Measurements from ENCODE around the gene MTPN. TPM values are rescaled to one million over a fixed set of nuclear protein-coding genes. Genes with fewer than 3 reads are reported as not detected.

Gene MTPN
- total RNA-seq, 4 donors from 2014 or later: 51.8 to 81.7 (median 79.1) TPM

GRCh38 chr7:135977742-135978066 lies 545 bp upstream of the MTPN start:
- Histone ChIP-seq H3K4me3 (peak overlapping the region; percentile 89), H3K9me3 (no peaks in the 10 kb centered on the region), H3K36me3 (no peaks in the 10 kb centered on the region), H3K27ac (peak overlapping the region; percentile 49), H3K27me3 (no peaks in the 10 kb centered on the region), H3K4me1 (peaks cover 43% of the 10 kb centered on the region)
- DNase-seq (ENCODE audit: low spot score in 2 of 2): no peak
- 42% methylated on average over 6 of the region's 6 CpGs for WGBS
- TF ChIP-seq CTCF (IDR thresholded peaks at IDR 0.05) (no peak), POLR2AphosphoS5 (IDR thresholded peaks at IDR 0.05) (no peak), EP300 (IDR thresholded peaks at IDR 0.05) (no peak), POLR2A (IDR thresholded peaks at IDR 0.05) (no peak)

- no peak for DNase-seq (ENCODE audit: low spot score in 2 of 2)
- Histone ChIP-seq H3K27ac (peak overlapping the region; percentile 89), H3K9me3 (no peaks in the 10 kb centered on the region), H3K4me1 (peaks cover 51% of the 10 kb centered on the region), H3K4me3 (peak overlapping the region; percentile 89), H3K27me3 (no peaks in the 10 kb centered on the region), H3K36me3 (no peaks in the 10 kb centered on the region)
- TF ChIP-seq CTCF (IDR thresholded peaks at IDR 0.05) (no peak), EP300 (IDR thresholded peaks at IDR 0.05) (no peak), POLR2A (IDR thresholded peaks at IDR 0.05) (no peak), POLR2AphosphoS5 (IDR thresholded peaks at IDR 0.05) (no peak)
- WGBS: 4% methylated on average over 13 of the region's 13 CpGs
These were observed 700 bp downstream of the MTPN start for GRCh38 chr7:135976312-135977006.

- no peak for DNase-seq (ENCODE audit: low spot score in 2 of 2)
- WGBS: 86% methylated on average over 2 of the region's 2 CpGs
- peaks cover 47% of the 10 kb centered on the region for H3K4me1 ChIP-seq
- no peak for TF ChIP-seq POLR2AphosphoS5 (IDR thresholded peaks at IDR 0.05)
- TF ChIP-seq CTCF (IDR thresholded peaks at IDR 0.05): no peak
- TF ChIP-seq POLR2A (IDR thresholded peaks at IDR 0.05): no peak
- no peak for TF ChIP-seq EP300 (IDR thresholded peaks at IDR 0.05)
- H3K27ac ChIP-seq: no peak overlapping the region
- H3K27me3 ChIP-seq: no peaks in the 10 kb centered on the region
- H3K9me3 ChIP-seq: no peaks in the 10 kb centered on the region
- no peaks in the 10 kb centered on the region for H3K36me3 ChIP-seq
- no peak overlapping the region for H3K4me3 ChIP-seq
These were observed 2.0 kb downstream of the MTPN start for GRCh38 chr7:135975166-135975565.

- TF ChIP-seq CTCF (IDR thresholded peaks at IDR 0.05) (no peak), POLR2A (IDR thresholded peaks at IDR 0.05) (no peak), EP300 (IDR thresholded peaks at IDR 0.05) (no peak), POLR2AphosphoS5 (IDR thresholded peaks at IDR 0.05) (no peak)
- WGBS: 63% methylated on average over 1 of the region's 1 CpG
- no peak for DNase-seq (ENCODE audit: low spot score in 2 of 2)
- no peak overlapping the region for H3K4me3 ChIP-seq
- no peaks in the 10 kb centered on the region for H3K36me3 ChIP-seq
- no peaks in the 10 kb centered on the region for H3K9me3 ChIP-seq
- no peaks in the 10 kb centered on the region for H3K27me3 ChIP-seq
- no peak overlapping the region for H3K27ac ChIP-seq
- H3K4me1 ChIP-seq: peaks cover 47% of the 10 kb centered on the region
These were observed 2.5 kb downstream of the MTPN start for GRCh38 chr7:135974667-135975066.

GRCh38 chr7:135971366-135971725 lies 5.8 kb downstream of the MTPN start:
- no peak overlapping the region for H3K27ac ChIP-seq
- H3K27me3 ChIP-seq: no peaks in the 10 kb centered on the region
- no peaks in the 10 kb centered on the region for H3K36me3 ChIP-seq
- no peaks in the 10 kb centered on the region for H3K9me3 ChIP-seq
- TF ChIP-seq POLR2AphosphoS5 (IDR thresholded peaks at IDR 0.05): no peak
- no peak for TF ChIP-seq POLR2A (IDR thresholded peaks at IDR 0.05)
- TF ChIP-seq EP300 (IDR thresholded peaks at IDR 0.05): no peak
- H3K4me3 ChIP-seq: no peak overlapping the region
- no peak for DNase-seq (ENCODE audit: low spot score in 2 of 2)
- H3K4me1 ChIP-seq: peaks cover 42% of the 10 kb centered on the region
